Activated T-helper 17 cell treated with anti-CD3 and anti-CD28 coated beads, Interleukin-2, amount 50 U/mL, for 72 hours (primary cell): ENCODE data around the gene IST1. TPM values are rescaled to one million over a fixed set of nuclear protein-coding genes. Genes with fewer than 3 reads are reported as not detected.

Experiments
- ATAC-seq: fragments of 150-1000 bp; cut with Tn5 transposase; replicated peaks from 2 replicates; pipeline ENCODE4 v1.10.0; 2021; ENCODE audit warnings: mild to moderate bottlenecking, moderate library complexity
- H3K27ac Mint-ChIP-seq: one replicate; pipeline ENCODE4 v1.8.0; 2022; ENCODE audit warnings: mixed read lengths
- H3K27me3 Mint-ChIP-seq: one replicate; pipeline ENCODE4 v1.8.0; 2022; ENCODE audit warnings: mixed read lengths
- H3K36me3 Mint-ChIP-seq: one replicate; pipeline ENCODE4 v1.8.0; 2022; ENCODE audit warnings: low read depth, mild to moderate bottlenecking, mixed read lengths
- H3K4me1 Mint-ChIP-seq: one replicate; pipeline ENCODE4 v1.8.0; 2022; ENCODE audit warnings: mixed read lengths
- H3K4me3 Mint-ChIP-seq: one replicate; pipeline ENCODE4 v1.8.0; 2022; ENCODE audit warnings: mild to moderate bottlenecking, mixed read lengths
- H3K9me3 Mint-ChIP-seq: one replicate; pipeline ENCODE4 v1.8.0; 2022; ENCODE audit warnings: mixed read lengths
- total RNA-seq, 2 donors: library from RNA; stranded (reverse); gene quantifications; one replicate each; pipeline ENCODE4 v1.2.3, GENCODE V29; 2022

Gene IST1
- total RNA-seq, result 100 to 1,000 TPM; 159 to 217 TPM

DNA sequence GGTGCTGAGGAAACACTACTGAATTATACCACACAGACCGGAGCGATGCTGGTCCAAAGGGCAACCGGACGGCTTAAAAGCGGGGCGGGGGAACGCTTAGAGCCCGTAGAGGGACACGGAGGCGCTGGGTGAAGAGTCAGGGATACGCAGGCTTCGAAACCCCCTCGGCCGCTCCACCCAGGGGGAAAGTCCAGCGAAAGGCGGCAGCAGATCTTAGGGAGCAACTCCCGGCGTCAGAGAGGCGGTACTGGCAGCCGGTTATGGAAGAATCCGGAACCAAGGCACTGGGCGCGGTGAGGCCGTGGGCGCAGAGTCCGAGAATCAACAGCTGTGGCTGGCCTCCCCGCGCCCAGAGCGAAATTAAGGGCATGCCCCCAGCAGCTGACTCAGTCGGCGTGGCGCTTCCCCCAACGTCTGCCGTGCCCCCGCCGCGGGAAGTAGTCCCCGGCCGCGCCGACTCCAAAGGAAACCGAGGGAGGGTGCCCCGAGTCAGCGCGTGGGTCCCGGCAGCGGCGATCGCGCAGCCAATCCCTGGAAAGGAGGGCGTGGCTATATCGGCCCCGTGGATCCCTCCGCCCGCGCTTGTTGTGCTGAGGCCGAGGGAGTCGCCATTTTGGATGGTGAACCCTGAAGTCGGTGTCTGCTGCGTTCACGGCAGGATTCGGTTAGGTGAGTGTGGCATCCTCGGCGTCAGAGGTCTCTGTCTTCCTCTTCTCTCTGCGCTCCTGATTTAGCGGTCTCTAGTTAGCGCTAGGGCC lies at the start of gene IST1:
TSS of gene IST1 (plus strand) at position 611 of the 758 bp plus-strand sequence. CDS start 20,110 bp downstream, outside the sequence.
- Mint-ChIP-seq H3K4me1 (peaks cover 5% of the 10 kb centered on the region), H3K36me3 (peaks cover 46% of the 10 kb centered on the region), H3K9me3 (no peaks in the 10 kb centered on the region), H3K4me3 (peak within 1 kb of the TSS; percentile 92), H3K27ac (peak within 1 kb of the TSS; percentile 96), H3K27me3 (no peaks in the 10 kb centered on the region)
- peak; percentile 93 for ATAC-seq

GRCh38 chr16:71845639-71846430 lies 49.5 kb upstream of the IST1 start, which contains the start of gene ATXN1L:
Gene ATXN1L (plus strand): TSS chr16:71845976. CDS start chr16:71849741, 3,765 bp downstream.
- peaks cover 58% of the 10 kb centered on the region for H3K36me3 Mint-ChIP-seq
- peak; percentile 75 for ATAC-seq
- peaks cover 31% of the 10 kb centered on the region for H3K4me1 Mint-ChIP-seq
- peak within 1 kb of the TSS; percentile 98 for H3K27ac Mint-ChIP-seq
- peak within 1 kb of the TSS; percentile 86 for H3K4me3 Mint-ChIP-seq
- H3K27me3 Mint-ChIP-seq, result no peaks in the 10 kb centered on the region
- H3K9me3 Mint-ChIP-seq, result peaks cover 3% of the 10 kb centered on the region

GRCh38 chr16:71846431-71846830 lies 48.9 kb upstream of the IST1 start:
- ATAC-seq, result no peak
- H3K4me3 Mint-ChIP-seq, result peak overlapping the region; percentile 86
- no peaks in the 10 kb centered on the region for H3K27me3 Mint-ChIP-seq
- H3K27ac Mint-ChIP-seq, result peak overlapping the region; percentile 87
- H3K4me1 Mint-ChIP-seq, result peaks cover 31% of the 10 kb centered on the region
- H3K9me3 Mint-ChIP-seq, result peaks cover 3% of the 10 kb centered on the region
- H3K36me3 Mint-ChIP-seq, result peaks cover 64% of the 10 kb centered on the region

DNA sequence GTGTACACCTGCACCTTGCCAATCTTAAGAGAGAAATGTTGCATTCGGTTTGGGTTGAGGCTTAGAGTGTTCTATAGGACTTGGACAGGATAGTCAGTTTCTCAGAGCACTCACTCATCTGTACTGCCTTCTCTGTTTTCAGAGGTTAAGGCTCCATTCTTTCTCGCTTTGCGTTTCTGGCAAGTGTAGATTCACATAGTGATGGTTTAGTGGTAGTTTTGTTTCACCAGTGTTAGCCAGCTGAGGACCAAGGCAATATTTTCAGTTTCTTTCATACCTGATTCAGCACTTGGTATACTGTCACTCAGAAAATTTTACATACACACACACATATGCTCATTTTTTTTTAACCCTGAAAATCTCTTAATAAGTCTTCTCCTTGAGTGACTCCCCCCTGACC lies 48.2 kb upstream of the IST1 start:
- peak overlapping the region; percentile 86 for H3K4me3 Mint-ChIP-seq
- ATAC-seq, result no peak
- no peaks in the 10 kb centered on the region for H3K27me3 Mint-ChIP-seq
- peaks cover 29% of the 10 kb centered on the region for H3K4me1 Mint-ChIP-seq
- peaks cover 68% of the 10 kb centered on the region for H3K36me3 Mint-ChIP-seq
- H3K27ac Mint-ChIP-seq, result peak overlapping the region; percentile 87
- peaks cover 3% of the 10 kb centered on the region for H3K9me3 Mint-ChIP-seq

DNA sequence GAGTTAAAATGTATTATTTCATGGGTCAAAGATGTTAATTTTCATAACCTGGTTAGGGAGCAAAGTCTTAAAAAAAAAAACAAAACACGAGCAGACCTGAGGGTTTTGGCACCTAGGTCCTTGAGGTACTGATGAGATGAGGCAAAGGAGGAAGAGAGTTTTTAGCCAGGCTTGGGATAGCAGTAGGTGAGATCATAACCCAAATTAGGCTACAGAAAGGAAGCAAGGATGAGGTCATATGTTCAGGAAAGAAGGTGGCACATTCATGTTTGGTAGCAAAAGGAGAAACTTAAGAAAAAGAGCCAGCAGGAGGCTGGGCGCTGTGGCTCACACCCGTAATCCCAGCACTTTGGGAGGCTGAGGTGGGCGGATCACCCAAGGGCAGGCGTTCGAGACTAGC lies 46.7 kb upstream of the IST1 start:
- ATAC-seq, result no peak
- Mint-ChIP-seq H3K36me3 (peaks cover 79% of the 10 kb centered on the region), H3K4me3 (no peak overlapping the region), H3K9me3 (no peaks in the 10 kb centered on the region), H3K27me3 (no peaks in the 10 kb centered on the region), H3K4me1 (peaks cover 26% of the 10 kb centered on the region), H3K27ac (no peak overlapping the region)

DNA sequence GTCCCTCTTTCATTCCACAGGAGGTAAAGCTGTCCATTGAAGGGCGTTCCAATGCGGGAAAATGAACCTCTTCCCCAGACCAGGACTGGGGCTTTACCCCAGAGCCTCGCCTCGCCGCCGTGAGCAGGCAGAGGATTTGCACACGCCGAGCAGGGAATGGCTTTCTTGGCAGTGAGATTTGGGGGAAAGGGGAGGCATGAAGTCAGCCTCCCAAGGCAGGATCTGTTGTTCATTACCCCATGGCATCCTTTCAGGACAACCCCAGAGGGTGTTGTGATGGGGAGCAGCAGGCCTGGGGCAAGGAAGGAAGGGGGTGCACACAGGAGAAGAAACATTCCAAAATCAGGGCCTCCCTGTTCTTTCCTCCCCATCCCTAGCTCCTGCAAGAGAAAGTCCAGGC lies 43.6 kb upstream of the IST1 start:
- Mint-ChIP-seq H3K27me3 (no peaks in the 10 kb centered on the region), H3K27ac (peak overlapping the region; percentile 76), H3K9me3 (no peaks in the 10 kb centered on the region), H3K36me3 (peaks cover 84% of the 10 kb centered on the region), H3K4me1 (peaks cover 54% of the 10 kb centered on the region), H3K4me3 (no peak overlapping the region)
- no peak for ATAC-seq

DNA sequence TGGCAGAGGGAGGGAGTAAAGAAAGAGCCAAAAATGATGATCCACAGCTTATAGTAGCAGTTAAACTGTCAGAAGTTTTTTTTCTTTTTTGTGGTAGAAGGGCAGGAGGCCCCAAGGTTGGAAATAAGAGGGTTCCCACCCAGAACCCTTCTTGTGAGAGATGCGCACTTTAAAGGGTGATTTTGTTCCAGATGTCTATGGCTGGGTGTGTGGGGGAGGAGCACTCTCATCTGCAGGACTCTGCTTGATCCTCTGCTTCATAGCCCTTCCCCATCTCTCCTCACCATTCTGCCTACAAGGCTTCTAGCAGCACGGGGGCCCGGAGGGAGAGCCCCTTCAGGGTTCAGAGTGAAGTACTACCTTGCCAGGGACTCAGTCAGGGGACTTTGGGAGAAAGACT lies 43.2 kb upstream of the IST1 start:
- Mint-ChIP-seq H3K4me3 (no peak overlapping the region), H3K4me1 (peaks cover 52% of the 10 kb centered on the region), H3K36me3 (peaks cover 82% of the 10 kb centered on the region), H3K27ac (peak overlapping the region; percentile 76), H3K27me3 (no peaks in the 10 kb centered on the region), H3K9me3 (no peaks in the 10 kb centered on the region)
- ATAC-seq, result no peak

- peak overlapping the region; percentile 76 for H3K27ac Mint-ChIP-seq
- no peak overlapping the region for H3K4me3 Mint-ChIP-seq
- no peak for ATAC-seq
- H3K36me3 Mint-ChIP-seq, result peaks cover 82% of the 10 kb centered on the region
- H3K27me3 Mint-ChIP-seq, result no peaks in the 10 kb centered on the region
- peaks cover 49% of the 10 kb centered on the region for H3K4me1 Mint-ChIP-seq
- H3K9me3 Mint-ChIP-seq, result no peaks in the 10 kb centered on the region
Measured at GRCh38 chr16:71852561-71852960, 42.8 kb upstream of the IST1 start.

DNA sequence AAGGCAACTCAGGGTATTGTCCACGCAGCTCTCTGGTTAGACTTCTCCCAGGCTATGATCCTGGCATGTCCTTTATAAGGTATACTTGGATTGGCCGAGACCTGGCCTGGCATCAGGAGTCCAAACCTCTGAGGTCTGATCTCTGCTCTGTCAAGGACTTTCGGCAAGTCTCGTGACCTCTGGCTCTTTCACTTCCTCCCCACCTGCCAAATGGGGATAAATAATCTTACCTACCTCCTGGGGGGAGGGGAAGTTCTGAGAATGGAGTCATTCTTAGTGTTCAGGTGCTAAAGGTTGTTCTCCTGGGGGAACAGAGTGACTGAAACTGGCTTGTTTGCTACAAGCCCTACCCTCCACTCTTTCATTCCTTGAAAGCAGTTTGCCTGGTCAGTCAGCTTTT lies 41.9 kb upstream of the IST1 start:
- no peak for ATAC-seq
- Mint-ChIP-seq H3K9me3 (no peaks in the 10 kb centered on the region), H3K27me3 (no peaks in the 10 kb centered on the region), H3K4me1 (peaks cover 40% of the 10 kb centered on the region), H3K27ac (peak overlapping the region; percentile 61), H3K4me3 (no peak overlapping the region), H3K36me3 (peaks cover 79% of the 10 kb centered on the region)

DNA sequence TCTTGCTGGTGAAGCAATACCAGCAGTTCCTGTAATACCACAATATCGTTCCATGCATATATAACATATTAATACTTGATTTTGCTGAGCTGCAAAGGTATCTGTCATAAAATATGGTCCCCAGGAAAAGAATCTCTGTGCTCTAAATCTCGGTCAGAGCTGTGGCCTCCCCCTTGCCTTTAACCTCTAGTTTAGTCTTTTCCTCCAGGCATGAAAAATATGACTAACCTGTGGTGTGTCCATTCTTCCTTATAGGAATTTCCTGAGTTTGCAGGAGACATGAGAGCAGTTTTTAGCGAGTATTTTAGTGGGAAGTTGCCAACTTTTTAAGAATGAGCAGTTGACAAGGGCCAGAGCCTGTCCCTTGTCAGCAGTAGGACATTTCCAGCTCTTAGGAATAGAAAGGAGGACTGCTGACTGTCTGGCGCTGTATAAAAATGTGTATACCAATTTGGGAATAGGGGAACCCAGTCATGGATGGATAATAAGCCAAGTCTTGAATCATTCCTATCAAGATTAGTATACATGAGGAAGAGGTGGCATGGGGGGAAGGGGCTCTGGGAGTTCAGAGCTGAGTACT lies 40.9 kb upstream of the IST1 start:
- Mint-ChIP-seq H3K4me1 (peaks cover 38% of the 10 kb centered on the region), H3K36me3 (peaks cover 79% of the 10 kb centered on the region), H3K4me3 (no peak overlapping the region), H3K27me3 (no peaks in the 10 kb centered on the region), H3K9me3 (no peaks in the 10 kb centered on the region), H3K27ac (peak overlapping the region; percentile 61)
- ATAC-seq, result no peak

DNA sequence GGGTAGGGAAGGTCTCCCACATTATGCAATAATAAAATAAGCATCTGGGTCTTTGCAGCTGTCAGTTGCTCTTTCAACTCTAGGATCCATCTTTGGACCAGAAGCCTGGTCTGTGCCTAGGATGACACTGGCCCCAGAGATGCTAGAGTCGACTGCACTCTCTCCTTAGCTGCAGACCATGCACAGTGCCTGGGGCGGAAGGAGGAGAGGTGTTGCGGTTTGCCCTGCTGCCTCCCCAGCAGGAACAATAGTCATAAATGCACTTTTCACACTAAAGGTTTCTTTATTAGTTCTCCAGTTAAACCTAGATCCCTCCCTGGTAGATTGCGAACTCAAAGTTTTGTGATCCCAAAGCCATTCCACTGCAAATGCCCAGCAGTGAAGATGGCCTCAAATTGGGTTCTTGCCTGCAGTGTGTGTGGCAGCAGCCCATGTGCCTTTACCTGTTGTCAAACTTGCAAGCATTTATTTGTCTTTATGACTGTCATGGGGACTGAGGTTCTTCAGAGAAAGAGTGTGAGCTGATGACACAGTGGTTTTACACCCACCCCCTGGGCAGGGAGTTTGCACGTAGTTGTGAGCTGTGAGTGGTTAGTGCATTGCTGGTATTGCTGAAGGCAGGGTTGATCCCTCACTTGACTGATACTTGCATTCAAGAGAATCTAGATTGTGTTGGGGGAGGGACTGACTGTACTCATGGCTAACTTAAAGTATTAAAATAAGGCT lies 39.2 kb upstream of the IST1 start:
- Mint-ChIP-seq H3K36me3 (peaks cover 75% of the 10 kb centered on the region), H3K4me1 (peaks cover 32% of the 10 kb centered on the region), H3K27ac (peak overlapping the region; percentile 61), H3K9me3 (no peaks in the 10 kb centered on the region), H3K27me3 (no peaks in the 10 kb centered on the region), H3K4me3 (peak overlapping the region; percentile 24)
- ATAC-seq, result peak; percentile 93

- peaks cover 67% of the 10 kb centered on the region for H3K36me3 Mint-ChIP-seq
- no peaks in the 10 kb centered on the region for H3K27me3 Mint-ChIP-seq
- peaks cover 18% of the 10 kb centered on the region for H3K4me1 Mint-ChIP-seq
- no peak for ATAC-seq
- H3K4me3 Mint-ChIP-seq, result no peak overlapping the region
- no peak overlapping the region for H3K27ac Mint-ChIP-seq
- no peaks in the 10 kb centered on the region for H3K9me3 Mint-ChIP-seq
Measured at GRCh38 chr16:71859762-71860521, 35.4 kb upstream of the IST1 start.

DNA sequence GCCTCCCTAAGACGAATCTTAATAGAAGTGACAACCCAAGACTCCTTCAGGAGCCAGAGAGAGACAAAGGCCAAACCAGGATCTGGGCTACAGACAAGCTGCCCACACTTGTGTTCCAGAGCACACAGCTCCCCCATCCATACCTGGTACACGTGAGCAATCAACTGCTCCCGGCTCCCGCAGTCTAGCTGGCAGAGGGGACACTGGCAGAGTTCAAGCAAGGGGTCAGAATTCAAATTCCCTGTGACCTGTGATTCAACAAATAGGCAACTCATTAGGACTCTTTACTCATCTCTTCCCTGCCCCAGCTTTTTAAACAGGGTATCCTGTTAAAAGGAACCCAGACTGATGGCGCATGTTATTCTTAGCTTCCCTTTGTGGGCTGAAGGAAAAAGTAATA lies 31.3 kb upstream of the IST1 start:
- H3K36me3 Mint-ChIP-seq, result peaks cover 76% of the 10 kb centered on the region
- no peak overlapping the region for H3K27ac Mint-ChIP-seq
- ATAC-seq, result no peak
- no peaks in the 10 kb centered on the region for H3K4me1 Mint-ChIP-seq
- no peak overlapping the region for H3K4me3 Mint-ChIP-seq
- no peaks in the 10 kb centered on the region for H3K27me3 Mint-ChIP-seq
- no peaks in the 10 kb centered on the region for H3K9me3 Mint-ChIP-seq
